ENCODE measurements around the gene WBP4.

- TF ChIP-seq POLR2A (IDR thresholded peaks at IDR 0.05; ENCODE audit: low read length) (no peak), GATA1 (IDR thresholded peaks at IDR 0.05; ENCODE audit: low read depth, low read length) (no peak)
These were observed 13.7 kb downstream of the WBP4 start for GRCh38 chr13:41075034-41075433.
